Osteoblast (primary cell): Measurements from ENCODE around the gene ZNF608. TPM values are rescaled to one million over a fixed set of nuclear protein-coding genes. Genes with fewer than 3 reads are reported as not detected.

Experiments used
- DNase-seq: peaks from one replicate; pipeline ENCODE4 v3.0.0; 2011; ENCODE audit warnings: low spot score, mixed read lengths; ENCODE audit not compliant: insufficient read length; ENCODE audit errors: missing footprints
- H2AFZ ChIP-seq: 2 replicates; pipeline ENCODE4 v1.6.0; 2011; ENCODE audit warnings: mild to moderate bottlenecking, low read length
- H3K27ac ChIP-seq: 2 replicates; pipeline ENCODE4 v1.5.1; 2011; ENCODE audit warnings: mild to moderate bottlenecking, low read depth, low read length, moderate library complexity
- H3K27me3 ChIP-seq: 2 replicates; pipeline ENCODE4 v1.6.0; 2012; ENCODE audit warnings: mild to moderate bottlenecking, control low read depth, inconsistent platforms, low read length, moderate library complexity; ENCODE audit not compliant: insufficient read depth
- H3K36me3 ChIP-seq: 2 replicates; pipeline ENCODE4 v1.5.1; 2011; ENCODE audit warnings: mild to moderate bottlenecking, low read length, control low read depth, moderate library complexity; ENCODE audit not compliant: insufficient read depth
- H3K4me1 ChIP-seq: 2 replicates; pipeline ENCODE4 v1.5.1; 2011; ENCODE audit warnings: mild to moderate bottlenecking, low read length, control low read depth, moderate library complexity; ENCODE audit not compliant: insufficient read depth
- H3K4me2 ChIP-seq: 2 replicates; pipeline ENCODE4 v1.6.0; 2011; ENCODE audit warnings: mild to moderate bottlenecking, low read length; ENCODE audit not compliant: insufficient read depth
- H3K4me3 ChIP-seq: fragments of 200-600 bp; sonication (generic); 3 replicates; pipeline ENCODE4 v1.5.1; 2012; ENCODE audit warnings: mild to moderate bottlenecking, low read length, inconsistent platforms; ENCODE audit not compliant: insufficient read depth
- H3K79me2 ChIP-seq: 2 replicates; pipeline ENCODE4 v1.6.0; 2012; ENCODE audit warnings: mild to moderate bottlenecking, low read length, control low read depth, inconsistent platforms; ENCODE audit not compliant: insufficient read depth
- H3K9me3 ChIP-seq: 2 replicates; pipeline ENCODE4 v1.5.1; 2011; ENCODE audit warnings: low read depth, low read length, control low read depth
- H4K20me1 ChIP-seq: 2 replicates; pipeline ENCODE4 v1.6.0; 2012; ENCODE audit warnings: mild to moderate bottlenecking, low read length, control low read depth; ENCODE audit not compliant: insufficient read depth
- total RNA-seq: library from RNA; depleted of rRNA; stranded (reverse); fragments of >200 nt; gene quantifications from 2 replicates; pipeline ENCODE4 v1.2.3, GENCODE V29; 2012
- TF ChIP-seq, protein P1 (sequence below): IDR thresholded peaks from 2 replicates; pipeline ENCODE4 v1.5.1; 2011; ENCODE audit warnings: mild to moderate bottlenecking, low read depth, low read length, moderate library complexity; ENCODE audit errors: extremely low read depth

Gene ZNF608
- total RNA-seq, 1 donor: 11.6 TPM

DNA sequence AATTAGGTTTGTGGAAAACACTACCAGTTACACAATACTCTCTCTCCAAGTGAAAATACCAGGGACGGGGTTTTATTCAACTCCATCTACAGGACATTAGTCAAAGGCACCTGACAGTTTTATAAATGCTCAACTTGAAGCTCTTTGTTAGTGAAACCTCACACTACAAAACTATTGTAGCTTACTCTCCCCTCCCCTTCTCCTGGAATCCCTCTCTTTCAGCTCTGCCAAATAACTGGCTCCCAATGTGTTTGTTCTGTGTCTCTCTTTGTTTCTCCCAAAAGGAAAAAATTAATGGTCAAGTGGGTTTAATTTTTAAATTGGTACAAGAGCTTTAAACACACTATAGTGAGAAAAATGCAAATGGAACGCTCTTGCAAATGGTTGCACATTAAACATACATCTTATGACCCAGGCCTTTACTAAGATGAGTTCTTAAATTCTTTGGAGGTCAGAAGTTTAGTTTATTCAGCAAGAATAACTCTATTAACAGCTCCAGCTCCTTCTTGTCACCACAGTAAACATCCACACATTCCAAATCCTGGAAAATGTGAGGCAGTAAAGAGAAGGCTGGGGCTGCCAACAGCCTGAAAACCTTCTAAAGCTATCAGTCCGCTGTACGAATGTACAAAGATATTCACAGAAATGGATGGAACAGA lies 48.4 kb downstream of the ZNF608 start:
- TF ChIP-seq, protein P1, sequence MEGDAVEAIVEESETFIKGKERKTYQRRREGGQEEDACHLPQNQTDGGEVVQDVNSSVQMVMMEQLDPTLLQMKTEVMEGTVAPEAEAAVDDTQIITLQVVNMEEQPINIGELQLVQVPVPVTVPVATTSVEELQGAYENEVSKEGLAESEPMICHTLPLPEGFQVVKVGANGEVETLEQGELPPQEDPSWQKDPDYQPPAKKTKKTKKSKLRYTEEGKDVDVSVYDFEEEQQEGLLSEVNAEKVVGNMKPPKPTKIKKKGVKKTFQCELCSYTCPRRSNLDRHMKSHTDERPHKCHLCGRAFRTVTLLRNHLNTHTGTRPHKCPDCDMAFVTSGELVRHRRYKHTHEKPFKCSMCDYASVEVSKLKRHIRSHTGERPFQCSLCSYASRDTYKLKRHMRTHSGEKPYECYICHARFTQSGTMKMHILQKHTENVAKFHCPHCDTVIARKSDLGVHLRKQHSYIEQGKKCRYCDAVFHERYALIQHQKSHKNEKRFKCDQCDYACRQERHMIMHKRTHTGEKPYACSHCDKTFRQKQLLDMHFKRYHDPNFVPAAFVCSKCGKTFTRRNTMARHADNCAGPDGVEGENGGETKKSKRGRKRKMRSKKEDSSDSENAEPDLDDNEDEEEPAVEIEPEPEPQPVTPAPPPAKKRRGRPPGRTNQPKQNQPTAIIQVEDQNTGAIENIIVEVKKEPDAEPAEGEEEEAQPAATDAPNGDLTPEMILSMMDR: no peak
- DNase-seq: no peak
- H3K4me3 ChIP-seq: no peak overlapping the region

DNA sequence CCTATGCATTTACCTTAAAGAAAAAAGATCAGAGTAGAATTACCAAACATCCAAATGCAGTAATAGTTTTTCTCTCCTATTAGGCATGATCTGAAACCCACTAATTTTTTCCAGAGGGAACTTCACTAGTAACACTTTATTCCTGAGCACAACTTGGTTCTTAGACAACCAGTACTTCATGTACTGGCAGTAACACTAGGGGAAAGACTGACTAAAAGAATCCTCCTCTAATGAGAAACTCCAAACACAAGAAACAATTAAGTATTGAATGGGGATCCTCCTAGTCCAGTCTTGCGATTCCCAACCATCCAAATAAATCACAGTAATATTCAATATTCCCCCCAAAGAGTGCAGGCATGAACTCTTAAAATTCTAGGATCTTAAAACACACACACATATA lies 48.9 kb downstream of the ZNF608 start:
- H3K36me3 ChIP-seq: no peaks in the 10 kb centered on the region
- H3K27me3 ChIP-seq: no peaks in the 10 kb centered on the region
- no peaks in the 10 kb centered on the region for H3K9me3 ChIP-seq
- H2AFZ ChIP-seq: no peak overlapping the region
- no peak overlapping the region for H3K4me3 ChIP-seq
- DNase-seq: no peak
- no peak overlapping the region for H3K27ac ChIP-seq
- H3K4me1 ChIP-seq: peaks cover 4% of the 10 kb centered on the region
- no peak overlapping the region for H3K4me2 ChIP-seq
- H3K79me2 ChIP-seq: no peaks in the 10 kb centered on the region
- TF ChIP-seq, protein P1: no peak
- no peaks in the 10 kb centered on the region for H4K20me1 ChIP-seq

More for the DNA sequence above, 48.4 kb downstream of the ZNF608 start:
- H2AFZ ChIP-seq: no peak overlapping the region
- no peak overlapping the region for H3K4me2 ChIP-seq
- H3K36me3 ChIP-seq: no peaks in the 10 kb centered on the region
- H4K20me1 ChIP-seq: no peaks in the 10 kb centered on the region
- no peaks in the 10 kb centered on the region for H3K79me2 ChIP-seq
- no peaks in the 10 kb centered on the region for H3K4me1 ChIP-seq
- no peak overlapping the region for H3K27ac ChIP-seq
- H3K27me3 ChIP-seq: no peaks in the 10 kb centered on the region
- no peaks in the 10 kb centered on the region for H3K9me3 ChIP-seq

DNA sequence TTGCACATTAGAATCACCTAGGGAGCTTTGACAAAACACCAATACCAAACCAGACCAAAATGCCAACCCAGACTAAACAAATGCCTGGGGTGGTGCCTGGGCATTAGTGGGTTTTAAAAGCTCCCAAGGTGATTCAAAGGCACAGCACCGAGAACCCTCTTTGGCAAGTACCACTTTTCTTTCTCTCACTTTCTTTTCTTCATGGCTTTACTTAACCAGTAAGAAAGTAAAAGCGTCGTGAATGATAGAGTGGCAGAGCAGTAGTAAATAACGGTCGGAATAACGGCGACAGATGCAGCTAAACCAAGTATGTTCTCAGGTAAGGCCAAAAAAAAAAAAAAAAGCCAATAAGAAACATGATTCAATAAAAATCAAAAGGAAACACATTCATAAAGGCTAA lies 49.5 kb downstream of the ZNF608 start:
- Histone ChIP-seq H3K36me3 (no peaks in the 10 kb centered on the region), H3K4me2 (no peak overlapping the region), H3K4me1 (peaks cover 10% of the 10 kb centered on the region), H3K4me3 (no peak overlapping the region), H3K79me2 (no peaks in the 10 kb centered on the region), H3K27me3 (no peaks in the 10 kb centered on the region), H4K20me1 (no peaks in the 10 kb centered on the region), H3K9me3 (no peaks in the 10 kb centered on the region), H2AFZ (no peak overlapping the region), H3K27ac (no peak overlapping the region)
- TF ChIP-seq, protein P1: no peak
- DNase-seq: no peak
